GM23248 (cell line): ENCODE results near the gene CD7. TPM values are rescaled to one million over a fixed set of nuclear protein-coding genes. Genes with fewer than 3 reads are reported as not detected.
A peak's percentile ranks its signal among the peaks of the same experiment; 100 is the strongest.

ENCODE experiments used
- DNase-seq: peaks from one replicate; pipeline ENCODE4 v3.0.0-alpha.2; 2015
- H2AFZ ChIP-seq: fragments of 200-600 bp; sonication (generic); 2 replicates; pipeline ENCODE4 v1.6.1; 2016; ENCODE audit warnings: antibody characterized with exemption
- H3F3A ChIP-seq: fragments of 200-600 bp; sonication (generic); 2 replicates; pipeline ENCODE4 v1.6.1; 2016; ENCODE audit warnings: mild to moderate bottlenecking, antibody characterized with exemption, mixed run types; ENCODE audit not compliant: insufficient read depth
- H3K27ac ChIP-seq: fragments of 200-600 bp; sonication (generic); 2 replicates; pipeline ENCODE4 v1.5.1; 2016; ENCODE audit warnings: mild to moderate bottlenecking
- H3K27me3 ChIP-seq: fragments of 200-600 bp; sonication (generic); replicated peaks from 2 replicates; pipeline ENCODE4 v1.6.1; 2016; ENCODE audit warnings: mild to moderate bottlenecking; ENCODE audit not compliant: insufficient read depth
- H3K36me3 ChIP-seq: fragments of 200-600 bp; sonication (generic); 2 replicates; pipeline ENCODE4 v1.6.1; 2016; ENCODE audit warnings: low read depth, mild to moderate bottlenecking
- H3K4me1 ChIP-seq: fragments of 200-600 bp; sonication (generic); 2 replicates; pipeline ENCODE4 v1.6.1; 2016; ENCODE audit warnings: mild to moderate bottlenecking; ENCODE audit not compliant: insufficient read depth
- H3K4me2 ChIP-seq: fragments of 200-600 bp; sonication (generic); one replicate; pipeline ENCODE4 v1.6.1; 2016; ENCODE audit warnings: mild to moderate bottlenecking; ENCODE audit not compliant: unreplicated experiment
- H3K4me3 ChIP-seq: fragments of 200-600 bp; sonication (generic); 2 replicates; pipeline ENCODE4 v1.5.1; 2016; ENCODE audit warnings: mild to moderate bottlenecking
- H3K79me2 ChIP-seq: fragments of 200-600 bp; sonication (generic); 2 replicates; pipeline ENCODE4 v1.6.1; 2016; ENCODE audit warnings: mild to moderate bottlenecking; ENCODE audit not compliant: insufficient read depth
- H3K9ac ChIP-seq: fragments of 200-600 bp; sonication (generic); 2 replicates; pipeline ENCODE4 v1.6.1; 2016; ENCODE audit warnings: mild to moderate bottlenecking
- H3K9me2 ChIP-seq: fragments of 200-600 bp; sonication (generic); 2 replicates; pipeline ENCODE4 v1.6.1; 2016; ENCODE audit warnings: mixed run types, mild to moderate bottlenecking, moderate library complexity; ENCODE audit not compliant: insufficient read depth
- H3K9me3 ChIP-seq: fragments of 200-600 bp; sonication (generic); one replicate; pipeline ENCODE4 v1.6.1; 2017; ENCODE audit warnings: low read depth
- H4K20me1 ChIP-seq: fragments of 200-600 bp; sonication (generic); 2 replicates; pipeline ENCODE4 v1.6.0; 2016; ENCODE audit not compliant: insufficient read depth
- EZH2 ChIP-seq: fragments of 200-600 bp; sonication (generic); IDR thresholded peaks from 2 replicates; pipeline ENCODE4 v1.6.1; 2018; ENCODE audit warnings: antibody characterized with exemption, mild to moderate bottlenecking; ENCODE audit not compliant: insufficient read depth, poor library complexity, severe bottlenecking
- EZH2phosphoT487 ChIP-seq: fragments of 200-600 bp; sonication (generic); IDR thresholded peaks from 2 replicates; pipeline ENCODE4 v1.6.1; 2018; ENCODE audit warnings: antibody characterized with exemption, moderate library complexity, mild to moderate bottlenecking, low read depth; ENCODE audit not compliant: insufficient read depth
- WGBS, 2 experiments: methylation state at CpG; one replicate each; pipeline ENCODE4 v1.1.6; 2015 to 2017; ENCODE audit warnings: low lambda C conversion rate in 2 of 2, low coverage in 1 of 2; ENCODE audit errors: missing lambda C conversion rate in 2 of 2; 5-methylcytosine and 5-hydroxymethylcytosine counted together
- in situ Hi-C: fragments of 300-500 bp; cut with MboI; formaldehyde crosslinking; loops from 2 replicates; pipeline ENCODE4 v1.15.0; 2020
- polyA plus RNA-seq: library from polyadenylated mRNA; unstranded; fragments of >200 nt; fragmentation: Nextera tagmentation; extraction: Ambion mirVana; gene quantifications from 2 replicates; pipeline ENCODE4 v1.2.1, GENCODE V29; 2016
- total RNA-seq: library from RNA; depleted of rRNA; stranded (reverse); fragments of >200 nt; shearing (Covaris generic); gene quantifications from 2 replicates; pipeline ENCODE4 v1.2.3, GENCODE V29; 2014; rRNA removed

CD7 gene
- total and polyA plus RNA-seq, 2 experiments from 2014 or later = 0.22 to 0.23 TPM

DNA sequence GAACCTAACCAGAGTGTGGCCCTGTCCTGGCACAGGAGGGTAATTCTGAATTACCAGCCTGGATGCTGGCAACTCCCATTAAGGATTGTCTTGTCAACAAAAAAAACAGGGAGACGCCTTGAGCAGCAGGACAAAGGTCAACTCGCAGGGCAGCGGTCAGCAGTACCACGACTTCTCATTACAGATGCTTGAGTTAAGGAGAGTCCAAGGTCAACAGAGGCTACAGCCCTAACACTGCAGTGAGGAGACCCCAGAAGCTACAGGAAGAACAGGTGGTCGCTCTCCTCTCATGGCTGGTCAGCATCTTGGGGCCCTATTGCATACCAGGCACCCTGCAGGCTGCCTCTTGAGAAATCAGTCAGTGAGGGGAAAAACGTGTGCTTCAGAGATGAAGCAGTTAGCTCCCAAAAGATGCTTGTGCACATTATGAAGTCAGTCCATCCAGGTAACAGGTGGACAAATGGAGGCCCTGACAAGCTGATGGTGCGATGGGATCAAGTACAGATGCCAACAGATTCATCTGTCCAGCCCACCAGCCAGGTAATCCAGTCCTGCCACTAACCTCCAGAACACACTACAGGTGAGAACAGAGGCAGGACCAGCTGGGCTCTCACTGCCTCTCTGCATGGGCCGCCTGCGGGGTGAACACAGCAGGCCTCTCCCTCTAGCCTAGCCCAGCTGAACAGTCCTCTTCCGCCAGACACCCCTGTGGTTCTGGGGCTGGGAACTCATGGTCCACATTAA, 48.1 kb downstream of the CD7 start:
- no peaks in the 10 kb centered on the region for H3K9me2 ChIP-seq
- H3F3A ChIP-seq = peaks cover 52% of the 10 kb centered on the region
- TF ChIP-seq EZH2phosphoT487 (no peak), EZH2 (no peak)
- H3K36me3 ChIP-seq = peaks cover 23% of the 10 kb centered on the region
- H3K9me3 ChIP-seq = no peaks in the 10 kb centered on the region
- H3K79me2 ChIP-seq = peaks cover 84% of the 10 kb centered on the region
- DNase-seq = no peak
- peaks cover 48% of the 10 kb centered on the region; the same call in 1 of the 2 replicates for H4K20me1 ChIP-seq
- no peak overlapping the region for H3K27ac ChIP-seq
- no peak overlapping the region for H3K4me3 ChIP-seq
- H2AFZ ChIP-seq = no peak overlapping the region
- H3K4me1 ChIP-seq = peaks cover 21% of the 10 kb centered on the region
- H3K27me3 ChIP-seq = no peaks in the 10 kb centered on the region
- H3K4me2 ChIP-seq = no peak overlapping the region
- no peak overlapping the region for H3K9ac ChIP-seq
- WGBS, 2 experiments = 83 to 84% methylated on average over 10 of the region's 10 CpGs
- in situ Hi-C loops = no loop called here

DNA sequence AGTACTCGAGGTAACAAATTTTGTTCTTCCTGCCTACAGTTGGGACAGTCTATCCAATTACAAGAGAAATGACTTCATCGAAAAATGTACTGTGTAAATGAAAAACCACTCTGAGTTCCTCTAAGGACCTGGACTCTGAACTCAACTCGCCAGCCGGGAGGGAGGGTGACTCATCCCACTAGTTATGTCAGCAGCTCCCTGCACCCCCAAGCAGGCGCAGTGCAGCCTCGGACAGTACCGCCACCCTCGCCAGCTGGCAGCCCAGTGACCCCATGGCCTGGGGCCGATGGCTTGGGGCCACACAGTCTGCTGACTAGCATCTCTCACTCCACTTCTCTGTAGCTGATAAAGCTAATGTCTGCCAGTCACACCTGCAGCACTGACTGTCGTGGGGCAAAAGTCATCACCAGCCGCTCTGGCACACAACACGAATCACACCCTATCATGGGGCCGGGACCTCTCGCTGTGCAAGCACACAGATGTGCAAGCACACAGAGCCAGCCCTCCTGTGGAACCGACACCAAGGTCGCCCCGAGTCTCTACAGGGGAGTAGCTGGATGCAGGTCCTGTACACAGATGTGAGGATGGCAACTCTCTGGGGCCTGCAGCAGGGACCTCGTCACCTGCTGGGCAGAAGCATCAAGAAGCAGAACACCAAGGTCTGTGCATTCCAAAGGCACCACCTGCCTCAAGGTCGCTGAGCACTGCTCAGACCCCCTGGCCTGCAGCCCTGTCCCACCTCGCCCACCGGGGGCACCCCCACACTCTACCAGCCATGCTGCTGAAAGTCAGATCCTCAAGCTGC, 49.6 kb downstream of the CD7 start:
- Histone ChIP-seq H3K4me1 (peaks cover 21% of the 10 kb centered on the region), H3K4me2 (peak overlapping the region; percentile 100), H3K9ac (peak overlapping the region; percentile 83), H4K20me1 (peaks cover 54% of the 10 kb centered on the region; the same call in 1 of the 2 replicates), H3K79me2 (peaks cover 95% of the 10 kb centered on the region), H3F3A (peaks cover 58% of the 10 kb centered on the region), H3K4me3 (peak overlapping the region; percentile 71), H3K27me3 (no peaks in the 10 kb centered on the region), H3K9me2 (no peaks in the 10 kb centered on the region), H2AFZ (no peak overlapping the region), H3K27ac (peak overlapping the region; percentile 97), H3K9me3 (no peaks in the 10 kb centered on the region), H3K36me3 (peaks cover 32% of the 10 kb centered on the region)
- TF ChIP-seq EZH2phosphoT487 (no peak), EZH2 (no peak)
- DNase-seq = peak; percentile 98
- in situ Hi-C loops = no loop called here
- WGBS, 2 experiments = 9 to 10% methylated on average over 21 of the region's 21 CpGs

DNA sequence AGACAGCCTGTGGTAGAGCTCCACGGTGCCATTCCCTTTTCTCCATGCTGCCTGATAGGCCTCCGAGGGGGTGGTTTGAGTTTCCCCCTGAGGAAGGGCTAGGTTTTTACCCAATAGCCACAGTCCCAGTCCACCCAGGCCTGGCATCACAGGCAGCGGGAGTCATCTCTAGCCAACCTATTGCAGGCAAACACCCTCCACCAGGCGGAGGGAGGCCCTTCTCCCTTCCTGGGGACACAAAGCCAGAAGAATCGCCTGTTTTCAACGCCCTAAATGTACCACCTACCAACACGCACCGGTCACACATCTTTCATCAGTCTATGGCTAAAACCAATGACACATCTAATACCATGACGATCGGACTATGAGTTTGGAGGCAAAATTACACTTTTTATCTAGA, 51.3 kb downstream of the CD7 start:
- H3K27ac ChIP-seq = peak overlapping the region; percentile 97
- H3K79me2 ChIP-seq = peaks cover 96% of the 10 kb centered on the region
- H4K20me1 ChIP-seq = peaks cover 46% of the 10 kb centered on the region; the same call in 1 of the 2 replicates
- H3F3A ChIP-seq = peaks cover 58% of the 10 kb centered on the region
- 81 to 90% methylated on average over 10 of the region's 10 CpGs for WGBS, 2 experiments
- H3K27me3 ChIP-seq = no peaks in the 10 kb centered on the region
- peaks cover 21% of the 10 kb centered on the region for H3K4me1 ChIP-seq
- H3K9ac ChIP-seq = peak overlapping the region; percentile 83
- no peaks in the 10 kb centered on the region for H3K9me3 ChIP-seq
- H3K4me2 ChIP-seq = no peak overlapping the region
- H3K36me3 ChIP-seq = peaks cover 37% of the 10 kb centered on the region
- H3K4me3 ChIP-seq = no peak overlapping the region
- H3K9me2 ChIP-seq = no peaks in the 10 kb centered on the region
- DNase-seq = no peak
- H2AFZ ChIP-seq = no peak overlapping the region
- in situ Hi-C loops = no loop called here
- TF ChIP-seq EZH2 (no peak), EZH2phosphoT487 (no peak)

Other genes with a start within 250 kb of the CD7 start
- 33.8 and 38.2 TPM in 2 replicates for gene FASN, start 219.4 kb downstream of the CD7 start, total RNA-seq
- 12.7 and 16.3 TPM in 2 replicates for gene FASN, start 219.4 kb downstream of the CD7 start, polyA plus RNA-seq
- gene CCDC57, start 104.8 kb downstream of the CD7 start, total RNA-seq = 12.3 and 15.3 TPM in 2 replicates
- 6.2 and 10.6 TPM in 2 replicates for gene CCDC57, start 104.8 kb downstream of the CD7 start, polyA plus RNA-seq
- 550 and 595 TPM in 2 replicates for gene SLC16A3, start 88.6 kb downstream of the CD7 start, total RNA-seq
- gene SLC16A3, start 88.6 kb downstream of the CD7 start, polyA plus RNA-seq = 95.5 and 97.7 TPM in 2 replicates
- gene CSNK1D, start 43.9 kb downstream of the CD7 start, total RNA-seq = 24.5 and 35.1 TPM in 2 replicates
- gene CSNK1D, start 43.9 kb downstream of the CD7 start, polyA plus RNA-seq = 102 and 114 TPM in 2 replicates
- 1.4 and 3.0 TPM in 2 replicates for gene SECTM1, start 16.2 kb upstream of the CD7 start, total RNA-seq
- gene SECTM1, start 16.2 kb upstream of the CD7 start, polyA plus RNA-seq = 1.4 TPM in 2 replicates
- gene TEX19, start 41.6 kb upstream of the CD7 start, total RNA-seq = not detected in 2 replicates
- gene TEX19, start 41.6 kb upstream of the CD7 start, polyA plus RNA-seq = not detected in 2 replicates
- gene UTS2R, start 54.2 kb upstream of the CD7 start, total RNA-seq = not detected in 2 replicates
- not detected in 2 replicates for gene UTS2R, start 54.2 kb upstream of the CD7 start, polyA plus RNA-seq
- gene HEXD, start 100.7 kb upstream of the CD7 start, total RNA-seq = 5.9 and 9.7 TPM in 2 replicates
- gene HEXD, start 100.7 kb upstream of the CD7 start, polyA plus RNA-seq = 4.1 and 5.7 TPM in 2 replicates
- gene OGFOD3, start 101.0 kb upstream of the CD7 start, total RNA-seq = 34.1 and 44.7 TPM in 2 replicates
- gene OGFOD3, start 101.0 kb upstream of the CD7 start, polyA plus RNA-seq = 38.1 and 43.6 TPM in 2 replicates
- gene CYBC1, start 133.1 kb upstream of the CD7 start, total RNA-seq = 66.5 and 93.6 TPM in 2 replicates
- gene CYBC1, start 133.1 kb upstream of the CD7 start, polyA plus RNA-seq = 54.0 and 58.3 TPM in 2 replicates
- 55.2 and 69.0 TPM in 2 replicates for gene NARF, start 141.1 kb upstream of the CD7 start, total RNA-seq
- 67.2 and 70.2 TPM in 2 replicates for gene NARF, start 141.1 kb upstream of the CD7 start, polyA plus RNA-seq
- gene FOXK2, start 202.1 kb upstream of the CD7 start, total RNA-seq = 38.4 and 43.0 TPM in 2 replicates
- 5.6 and 6.6 TPM in 2 replicates for gene FOXK2, start 202.1 kb upstream of the CD7 start, polyA plus RNA-seq